Progenitor cell of endocrine pancreas (in vitro differentiated cells): ENCODE data around the gene DCAF11. TPM values are rescaled to one million over a fixed set of nuclear protein-coding genes. Genes with fewer than 3 reads are reported as not detected.

Source experiments
- DNase-seq: peaks from one replicate; pipeline ENCODE4 v3.0.0; 2021; ENCODE audit warnings: low spot score; ENCODE audit not compliant: unreplicated experiment
- H3K27ac Mint-ChIP-seq: 2 replicates; pipeline ENCODE4 v1.8.0; 2021; ENCODE audit warnings: mild to moderate bottlenecking, moderate library complexity, mixed read lengths
- H3K27me3 Mint-ChIP-seq: 2 replicates; pipeline ENCODE4 v1.8.0; 2021; ENCODE audit warnings: mixed read lengths
- H3K36me3 Mint-ChIP-seq: 2 replicates; pipeline ENCODE4 v1.8.0; 2022; ENCODE audit warnings: mixed read lengths; ENCODE audit not compliant: insufficient read depth
- H3K4me1 Mint-ChIP-seq: 2 replicates; pipeline ENCODE4 v1.8.0; 2021; ENCODE audit warnings: low read depth, mixed read lengths
- H3K4me3 Mint-ChIP-seq: 2 replicates; pipeline ENCODE4 v1.8.0; 2021; ENCODE audit warnings: low read depth, mild to moderate bottlenecking, moderate library complexity, mixed read lengths
- H3K9me3 Mint-ChIP-seq: 2 replicates; pipeline ENCODE4 v1.8.0; 2021; ENCODE audit warnings: low read depth, mixed read lengths
- total RNA-seq: library from RNA; stranded (reverse); gene quantifications from 2 replicates; pipeline ENCODE4 v1.2.1, GENCODE V29; 2021
- TF ChIP-seq, protein P1 (sequence below): fragments of 200-600 bp; sonication (generic); IDR thresholded peaks from one replicate; pipeline ENCODE4 v1.5.0; 2021; ENCODE audit warnings: antibody characterized with exemption, mild to moderate bottlenecking; ENCODE audit not compliant: unreplicated experiment

Gene DCAF11
- total RNA-seq, 1 donor from 2014 or later, result 79.7 TPM

DNA sequence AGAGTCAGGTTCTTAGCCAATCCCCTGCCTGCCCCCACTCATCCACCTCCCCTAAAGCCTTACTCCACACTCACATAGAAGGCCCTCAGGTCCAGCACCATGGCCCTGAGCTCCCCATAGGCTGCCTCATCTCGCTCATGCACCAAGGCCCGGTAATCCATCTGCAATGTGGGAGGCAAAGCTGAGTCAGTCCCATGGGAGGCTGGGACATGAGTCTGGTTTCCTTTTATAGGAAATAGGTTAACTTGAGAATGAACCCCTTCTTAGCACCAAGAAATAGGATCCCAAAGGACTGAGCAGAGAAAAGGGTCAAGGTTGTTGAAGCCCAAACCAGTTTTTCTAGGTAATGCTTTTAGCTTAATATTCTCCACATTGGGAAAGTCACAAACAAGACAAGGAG, 28.9 kb downstream of the DCAF11 start:
- Mint-ChIP-seq H3K27me3 (no peaks in the 10 kb centered on the region), H3K27ac (no peak overlapping the region), H3K9me3 (no peaks in the 10 kb centered on the region), H3K4me3 (no peak overlapping the region), H3K36me3 (peaks cover 2% of the 10 kb centered on the region), H3K4me1 (peaks cover 36% of the 10 kb centered on the region)
- no peak for DNase-seq
- TF ChIP-seq, protein P1, sequence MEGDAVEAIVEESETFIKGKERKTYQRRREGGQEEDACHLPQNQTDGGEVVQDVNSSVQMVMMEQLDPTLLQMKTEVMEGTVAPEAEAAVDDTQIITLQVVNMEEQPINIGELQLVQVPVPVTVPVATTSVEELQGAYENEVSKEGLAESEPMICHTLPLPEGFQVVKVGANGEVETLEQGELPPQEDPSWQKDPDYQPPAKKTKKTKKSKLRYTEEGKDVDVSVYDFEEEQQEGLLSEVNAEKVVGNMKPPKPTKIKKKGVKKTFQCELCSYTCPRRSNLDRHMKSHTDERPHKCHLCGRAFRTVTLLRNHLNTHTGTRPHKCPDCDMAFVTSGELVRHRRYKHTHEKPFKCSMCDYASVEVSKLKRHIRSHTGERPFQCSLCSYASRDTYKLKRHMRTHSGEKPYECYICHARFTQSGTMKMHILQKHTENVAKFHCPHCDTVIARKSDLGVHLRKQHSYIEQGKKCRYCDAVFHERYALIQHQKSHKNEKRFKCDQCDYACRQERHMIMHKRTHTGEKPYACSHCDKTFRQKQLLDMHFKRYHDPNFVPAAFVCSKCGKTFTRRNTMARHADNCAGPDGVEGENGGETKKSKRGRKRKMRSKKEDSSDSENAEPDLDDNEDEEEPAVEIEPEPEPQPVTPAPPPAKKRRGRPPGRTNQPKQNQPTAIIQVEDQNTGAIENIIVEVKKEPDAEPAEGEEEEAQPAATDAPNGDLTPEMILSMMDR, result no peak

DNA sequence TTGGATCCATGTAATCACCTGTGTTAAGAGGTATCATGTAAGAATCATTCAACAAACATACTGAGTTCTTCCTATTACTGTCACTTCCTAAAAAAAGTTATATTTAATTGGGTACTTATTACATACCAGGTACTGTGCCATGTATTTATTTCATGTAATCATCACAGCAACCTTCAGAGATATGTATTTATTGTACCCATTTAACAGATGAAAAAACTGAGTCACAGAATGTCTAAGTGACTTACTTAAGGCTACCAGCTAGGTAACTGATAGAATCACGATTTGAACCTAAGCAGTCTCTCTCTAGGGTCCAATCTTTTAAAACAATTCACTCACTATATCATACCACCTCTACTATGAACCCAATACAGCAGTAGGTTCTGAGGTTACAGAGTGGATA, 29.9 kb downstream of the DCAF11 start:
- Mint-ChIP-seq H3K36me3 (peaks cover 2% of the 10 kb centered on the region), H3K4me1 (peaks cover 31% of the 10 kb centered on the region), H3K27me3 (no peaks in the 10 kb centered on the region), H3K27ac (no peak overlapping the region), H3K9me3 (no peaks in the 10 kb centered on the region), H3K4me3 (no peak overlapping the region)
- DNase-seq, result no peak
- TF ChIP-seq, protein P1, result no peak

DNA sequence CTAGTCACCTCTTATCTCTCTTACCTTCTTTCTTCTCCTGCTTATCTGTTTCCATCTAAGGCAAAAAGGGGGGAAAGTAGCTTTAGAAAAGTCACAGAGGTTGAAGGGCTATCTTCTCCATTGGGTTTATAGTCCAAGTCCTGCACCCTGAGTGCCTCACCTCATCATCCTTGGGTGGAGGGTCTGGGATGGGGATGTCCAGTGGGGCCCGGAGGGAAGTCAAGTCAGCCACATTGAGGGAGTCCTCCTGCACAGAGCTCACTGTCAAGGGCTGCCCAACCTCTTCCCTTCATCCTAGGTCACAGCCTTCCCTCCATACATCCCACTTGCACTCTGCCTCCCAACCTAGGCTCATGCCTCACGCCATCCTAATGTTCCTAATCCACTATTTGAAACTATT, 30.6 kb downstream of the DCAF11 start:
- peaks cover 27% of the 10 kb centered on the region for H3K4me1 Mint-ChIP-seq
- no peaks in the 10 kb centered on the region for H3K9me3 Mint-ChIP-seq
- TF ChIP-seq, protein P1, result no peak
- H3K27me3 Mint-ChIP-seq, result no peaks in the 10 kb centered on the region
- H3K27ac Mint-ChIP-seq, result peak overlapping the region; percentile 49
- no peak for DNase-seq
- H3K4me3 Mint-ChIP-seq, result no peak overlapping the region
- H3K36me3 Mint-ChIP-seq, result peaks cover 3% of the 10 kb centered on the region

DNA sequence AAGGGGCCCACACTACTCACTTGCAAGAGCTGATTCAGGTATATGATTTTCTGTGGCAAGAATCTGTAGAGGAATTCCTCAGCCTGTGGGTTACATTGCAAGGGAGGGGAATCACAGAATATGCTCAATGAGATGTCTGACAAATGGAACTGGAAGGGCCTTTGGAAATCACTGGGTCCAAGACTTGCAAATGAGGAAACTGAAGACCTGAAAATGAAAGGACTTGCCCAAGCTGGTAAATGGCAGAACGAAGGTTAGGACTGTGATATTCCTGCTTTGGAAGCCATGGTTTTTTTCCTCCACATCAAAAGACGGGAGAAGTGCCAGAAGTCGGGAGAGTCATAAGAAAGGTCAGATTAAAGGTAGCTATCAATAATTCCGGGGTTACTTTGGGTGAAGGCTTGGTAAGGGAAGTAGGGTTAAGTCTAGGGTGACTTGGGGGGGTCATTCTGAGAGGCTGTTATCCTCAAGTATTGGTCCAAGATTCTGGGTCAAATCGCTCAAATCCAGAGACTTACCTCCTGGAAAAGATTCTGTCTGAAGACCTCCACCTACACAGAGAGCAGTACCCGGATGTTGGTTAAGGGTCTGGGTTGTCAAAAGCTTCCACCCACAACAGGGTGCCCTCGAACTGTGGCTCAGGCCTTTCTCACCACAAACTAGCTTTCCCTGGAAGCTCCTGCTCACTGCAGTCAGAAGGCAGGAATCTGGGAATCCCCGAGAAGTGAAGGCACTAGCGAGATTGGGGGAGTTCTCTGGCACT, 31.3 kb downstream of the DCAF11 start:
- no peak for DNase-seq
- TF ChIP-seq, protein P1, result no peak
- H3K36me3 Mint-ChIP-seq, result peaks cover 7% of the 10 kb centered on the region
- no peaks in the 10 kb centered on the region for H3K9me3 Mint-ChIP-seq
- peak overlapping the region; percentile 97 for H3K27ac Mint-ChIP-seq
- no peaks in the 10 kb centered on the region for H3K27me3 Mint-ChIP-seq
- peak overlapping the region; percentile 99 for H3K4me3 Mint-ChIP-seq
- H3K4me1 Mint-ChIP-seq, result peaks cover 23% of the 10 kb centered on the region

DNA sequence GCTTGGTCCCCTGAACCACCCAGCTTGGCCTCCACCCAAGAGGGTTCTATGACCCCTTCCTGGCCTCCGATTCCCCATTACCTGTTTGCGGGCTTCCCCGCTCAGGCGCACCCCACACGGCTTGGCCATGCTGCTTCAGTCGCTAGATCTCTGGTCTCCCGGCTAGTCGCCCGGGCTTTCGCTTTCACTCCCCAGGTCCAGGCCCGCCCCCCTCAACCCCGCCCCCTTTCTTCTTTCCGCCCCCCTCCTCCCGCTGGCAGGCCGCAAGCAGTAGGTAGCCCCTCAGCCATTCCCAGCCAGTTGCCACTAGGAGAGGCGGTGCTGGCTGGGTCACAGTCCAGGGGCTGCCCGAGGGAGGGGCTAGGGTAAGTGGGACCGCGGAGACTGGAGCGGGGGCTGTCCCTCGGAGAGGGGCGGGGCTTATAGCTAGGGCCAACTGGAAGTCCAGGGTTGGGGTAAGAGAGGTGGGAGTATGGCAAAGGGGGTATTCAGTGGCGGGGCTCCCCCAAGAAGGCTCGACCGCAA, 31.9 kb downstream of the DCAF11 start, which contains the start of gene PSME2:
Gene PSME2 (minus strand): TSS at position 158 of the 525 bp plus-strand sequence. CDS start 29 bp downstream, at position 129.
- H3K36me3 Mint-ChIP-seq, result peaks cover 7% of the 10 kb centered on the region
- peaks cover 22% of the 10 kb centered on the region for H3K4me1 Mint-ChIP-seq
- H3K4me3 Mint-ChIP-seq, result peak within 1 kb of the TSS; percentile 99
- no peaks in the 10 kb centered on the region for H3K9me3 Mint-ChIP-seq
- H3K27ac Mint-ChIP-seq, result peak within 1 kb of the TSS; percentile 97
- DNase-seq, result peak; percentile 96
- TF ChIP-seq, protein P1, result peak; percentile 12
- H3K27me3 Mint-ChIP-seq, result no peaks in the 10 kb centered on the region
